Measurements from ENCODE around the gene HACD2.

Gene HACD2

GRCh38 chr3:123586968-123587367 is 2.1 kb upstream of the HACD2 start:
- no peak overlapping the region for H2AFZ ChIP-seq (ENCODE audit: low read length)
- no peaks in the 10 kb centered on the region for H3F3A ChIP-seq (ENCODE audit: insufficient read depth, low read length)
- peaks cover 14% of the 10 kb centered on the region for H3K4me1 ChIP-seq (ENCODE audit: low read length)
- no peaks in the 10 kb centered on the region for H3K9me3 ChIP-seq (replicated peaks; ENCODE audit: insufficient read depth, low read length)
- no peak overlapping the region for H3K4me3 ChIP-seq (ENCODE audit: low read length)
- H3K27ac ChIP-seq (ENCODE audit: low read length) = no peak overlapping the region
- H3K4me2 ChIP-seq (ENCODE audit: low read depth, low read length) = no peak overlapping the region
- no peak for DNase-seq
- no peaks in the 10 kb centered on the region for H4K20me1 ChIP-seq (ENCODE audit: insufficient read depth, low read length)
- no peak overlapping the region for H3K9ac ChIP-seq (ENCODE audit: low read length)
- H3K9me2 ChIP-seq (replicated peaks; ENCODE audit: insufficient read depth, low read length) = no peaks in the 10 kb centered on the region
- TF ChIP-seq EZH2 (optimal IDR thresholded peaks at IDR 0.05; ENCODE audit: low read depth, low read length) = no peak
- no peak for TF ChIP-seq EZH2phosphoT487 (IDR thresholded peaks at IDR 0.05; ENCODE audit: low read length)
- TF ChIP-seq, protein P1, sequence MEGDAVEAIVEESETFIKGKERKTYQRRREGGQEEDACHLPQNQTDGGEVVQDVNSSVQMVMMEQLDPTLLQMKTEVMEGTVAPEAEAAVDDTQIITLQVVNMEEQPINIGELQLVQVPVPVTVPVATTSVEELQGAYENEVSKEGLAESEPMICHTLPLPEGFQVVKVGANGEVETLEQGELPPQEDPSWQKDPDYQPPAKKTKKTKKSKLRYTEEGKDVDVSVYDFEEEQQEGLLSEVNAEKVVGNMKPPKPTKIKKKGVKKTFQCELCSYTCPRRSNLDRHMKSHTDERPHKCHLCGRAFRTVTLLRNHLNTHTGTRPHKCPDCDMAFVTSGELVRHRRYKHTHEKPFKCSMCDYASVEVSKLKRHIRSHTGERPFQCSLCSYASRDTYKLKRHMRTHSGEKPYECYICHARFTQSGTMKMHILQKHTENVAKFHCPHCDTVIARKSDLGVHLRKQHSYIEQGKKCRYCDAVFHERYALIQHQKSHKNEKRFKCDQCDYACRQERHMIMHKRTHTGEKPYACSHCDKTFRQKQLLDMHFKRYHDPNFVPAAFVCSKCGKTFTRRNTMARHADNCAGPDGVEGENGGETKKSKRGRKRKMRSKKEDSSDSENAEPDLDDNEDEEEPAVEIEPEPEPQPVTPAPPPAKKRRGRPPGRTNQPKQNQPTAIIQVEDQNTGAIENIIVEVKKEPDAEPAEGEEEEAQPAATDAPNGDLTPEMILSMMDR (IDR thresholded peaks at IDR 0.05; ENCODE audit: low read length) = no peak
- H3K79me2 ChIP-seq (ENCODE audit: low read length) = peaks cover 23% of the 10 kb centered on the region
- 0 out of 2 replicates have a peak, but pooled peaks cover under 1% of the 10 kb centered on the region for H3K36me3 ChIP-seq (replicated peaks; ENCODE audit: insufficient read depth, low read length)
- H3K27me3 ChIP-seq (replicated peaks; ENCODE audit: insufficient read depth, low read length) = no peaks in the 10 kb centered on the region

DNA sequence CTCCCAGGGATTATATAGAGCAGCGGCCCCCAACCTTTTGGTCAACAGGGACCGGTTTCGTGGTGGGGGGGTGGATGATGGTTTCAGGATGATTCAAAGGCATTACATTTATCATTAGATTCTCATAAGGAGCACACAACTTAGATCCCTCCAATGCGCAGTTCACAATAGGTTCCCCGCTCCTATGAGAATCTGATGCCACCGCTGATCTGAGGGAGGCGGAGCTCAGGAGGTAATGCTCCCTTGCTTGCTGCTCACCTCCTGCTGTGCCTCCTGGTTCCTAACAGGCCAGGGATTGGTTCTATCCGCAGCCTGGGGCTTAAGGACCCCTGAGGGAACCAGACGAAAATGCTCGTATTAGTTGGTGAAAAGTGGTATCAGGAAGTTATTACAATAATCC is 1.3 kb upstream of the HACD2 start:
- Histone ChIP-seq H3F3A (ENCODE audit: insufficient read depth, low read length) (no peaks in the 10 kb centered on the region), H3K27me3 (replicated peaks; ENCODE audit: insufficient read depth, low read length) (no peaks in the 10 kb centered on the region), H3K27ac (ENCODE audit: low read length) (no peak overlapping the region), H3K4me3 (ENCODE audit: low read length) (peak overlapping the region; percentile 80), H3K9me2 (replicated peaks; ENCODE audit: insufficient read depth, low read length) (no peaks in the 10 kb centered on the region), H3K4me1 (ENCODE audit: low read length) (peaks cover 14% of the 10 kb centered on the region), H3K36me3 (replicated peaks; ENCODE audit: insufficient read depth, low read length) (0 out of 2 replicates have a peak, but pooled peaks cover 3% of the 10 kb centered on the region), H4K20me1 (ENCODE audit: insufficient read depth, low read length) (no peaks in the 10 kb centered on the region), H2AFZ (ENCODE audit: low read length) (peak overlapping the region; percentile 97), H3K9me3 (replicated peaks; ENCODE audit: insufficient read depth, low read length) (no peaks in the 10 kb centered on the region), H3K9ac (ENCODE audit: low read length) (peak overlapping the region; percentile 74; the same call in 1 of the 2 replicates), H3K79me2 (ENCODE audit: low read length) (peaks cover 25% of the 10 kb centered on the region), H3K4me2 (ENCODE audit: low read depth, low read length) (peak overlapping the region; percentile 59)
- TF ChIP-seq EZH2 (optimal IDR thresholded peaks at IDR 0.05; ENCODE audit: low read depth, low read length) = no peak
- TF ChIP-seq, protein P1 (IDR thresholded peaks at IDR 0.05; ENCODE audit: low read length) = no peak
- no peak for TF ChIP-seq EZH2phosphoT487 (IDR thresholded peaks at IDR 0.05; ENCODE audit: low read length)
- DNase-seq = peak; percentile 12

DNA sequence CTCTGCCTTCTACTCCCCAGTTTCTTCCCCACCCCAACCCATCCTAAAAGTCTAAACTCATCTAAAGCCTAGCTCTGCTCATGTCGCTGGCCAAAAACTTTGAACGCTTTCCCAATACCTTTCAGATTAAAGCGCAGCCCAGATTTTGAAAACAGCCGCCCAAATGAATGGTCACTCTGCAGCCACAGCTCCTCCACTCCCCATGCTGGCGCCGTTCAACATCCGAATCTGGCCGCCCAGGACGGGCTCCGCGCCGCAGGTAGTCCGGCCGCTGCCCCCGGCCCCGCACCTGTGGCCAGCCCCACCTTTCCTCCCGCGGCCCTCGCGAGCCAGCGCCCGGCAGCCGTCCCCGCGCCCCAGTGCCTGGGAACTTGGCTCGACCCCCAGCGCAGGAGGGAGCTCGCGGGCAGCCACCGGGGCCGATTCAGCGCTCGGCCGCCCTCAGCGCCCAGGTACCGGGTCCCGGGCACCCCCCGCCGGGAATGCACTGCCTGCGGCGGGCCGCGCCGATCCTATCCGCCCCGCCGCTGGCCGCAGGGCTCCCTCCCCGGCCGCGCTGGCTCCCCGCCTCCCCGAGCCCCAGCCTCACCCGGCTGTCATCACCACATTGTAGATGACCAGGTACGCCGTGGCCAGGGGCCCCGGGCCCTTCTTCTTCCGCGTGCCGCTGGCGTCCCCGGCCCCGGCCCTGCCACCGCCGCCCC is 417 bp downstream of the HACD2 start:
- peak overlapping the region; percentile 80 for H3K4me3 ChIP-seq (ENCODE audit: low read length)
- peaks cover 26% of the 10 kb centered on the region for H3K79me2 ChIP-seq (ENCODE audit: low read length)
- H2AFZ ChIP-seq (ENCODE audit: low read length) = peak overlapping the region; percentile 78
- H3K4me2 ChIP-seq (ENCODE audit: low read depth, low read length) = peak overlapping the region; percentile 85; the same call in 1 of the 2 replicates
- H3K27ac ChIP-seq (ENCODE audit: low read length) = peak overlapping the region; percentile 42; the same call in 1 of the 2 replicates
- 0 out of 2 replicates have a peak, but pooled peaks cover 3% of the 10 kb centered on the region for H3K36me3 ChIP-seq (replicated peaks; ENCODE audit: insufficient read depth, low read length)
- H3K9me3 ChIP-seq (replicated peaks; ENCODE audit: insufficient read depth, low read length) = no peaks in the 10 kb centered on the region
- no peaks in the 10 kb centered on the region for H3F3A ChIP-seq (ENCODE audit: insufficient read depth, low read length)
- H3K9me2 ChIP-seq (replicated peaks; ENCODE audit: insufficient read depth, low read length) = no peaks in the 10 kb centered on the region
- no peak for DNase-seq
- H4K20me1 ChIP-seq (ENCODE audit: insufficient read depth, low read length) = no peaks in the 10 kb centered on the region
- no peak for TF ChIP-seq EZH2 (optimal IDR thresholded peaks at IDR 0.05; ENCODE audit: low read depth, low read length)
- TF ChIP-seq, protein P1 (IDR thresholded peaks at IDR 0.05; ENCODE audit: low read length) = peak; percentile 6; the same call in 1 of the 2 replicates
- H3K4me1 ChIP-seq (ENCODE audit: low read length) = peaks cover 14% of the 10 kb centered on the region
- no peaks in the 10 kb centered on the region for H3K27me3 ChIP-seq (replicated peaks; ENCODE audit: insufficient read depth, low read length)
- peak overlapping the region; percentile 74 for H3K9ac ChIP-seq (ENCODE audit: low read length)
